ENCODE results near the gene CDK3.
"Not testable (repeated sequence)": the region's sequence is repeated elsewhere in the genome, so short reads cannot be mapped to it uniquely, and the experiment has no call there.

Gene CDK3

DNA sequence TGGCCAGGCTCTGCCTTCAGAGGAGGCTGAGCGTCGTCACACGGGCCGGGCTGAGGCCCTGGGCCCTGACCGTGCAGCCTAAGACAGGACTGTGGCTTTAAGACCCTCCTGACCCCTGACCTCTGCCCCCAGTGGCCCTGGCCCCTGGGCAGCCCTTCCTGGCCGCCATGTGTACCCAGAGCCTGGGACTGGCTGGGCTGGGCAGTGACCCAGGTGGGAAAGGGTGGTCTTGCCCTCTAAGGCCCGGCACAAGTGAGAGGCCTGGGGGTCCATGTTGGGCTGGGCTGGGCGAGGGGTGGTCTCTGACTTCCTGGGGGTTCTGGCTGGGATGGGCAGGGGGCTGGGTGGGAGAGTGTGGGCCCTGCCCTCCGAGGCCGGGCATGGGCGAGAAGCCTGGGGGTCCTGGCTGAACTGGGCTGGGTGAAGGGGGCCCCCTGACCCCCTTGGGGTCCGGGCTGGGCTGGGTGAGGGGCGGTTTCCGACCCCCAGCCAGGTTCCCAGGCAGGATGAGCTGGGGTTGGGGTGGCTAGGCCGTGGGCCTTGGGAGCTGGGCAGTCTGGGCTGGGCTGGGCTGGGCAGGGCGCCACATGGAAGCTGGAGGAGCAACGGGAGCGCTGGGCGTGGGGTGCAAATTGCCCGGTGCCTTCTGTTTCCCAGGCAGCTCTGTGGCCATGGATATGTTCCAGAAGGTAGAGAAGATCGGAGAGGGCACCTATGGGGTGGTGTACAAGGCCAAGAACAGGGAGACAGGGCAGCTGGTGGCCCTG lies at the start of gene CDK3:
TSS of gene CDK3 (plus strand) at position 101 of the 767 bp plus-strand sequence. CDS start at position 672, 571 bp downstream.
- DNase-seq: no peak

DNA sequence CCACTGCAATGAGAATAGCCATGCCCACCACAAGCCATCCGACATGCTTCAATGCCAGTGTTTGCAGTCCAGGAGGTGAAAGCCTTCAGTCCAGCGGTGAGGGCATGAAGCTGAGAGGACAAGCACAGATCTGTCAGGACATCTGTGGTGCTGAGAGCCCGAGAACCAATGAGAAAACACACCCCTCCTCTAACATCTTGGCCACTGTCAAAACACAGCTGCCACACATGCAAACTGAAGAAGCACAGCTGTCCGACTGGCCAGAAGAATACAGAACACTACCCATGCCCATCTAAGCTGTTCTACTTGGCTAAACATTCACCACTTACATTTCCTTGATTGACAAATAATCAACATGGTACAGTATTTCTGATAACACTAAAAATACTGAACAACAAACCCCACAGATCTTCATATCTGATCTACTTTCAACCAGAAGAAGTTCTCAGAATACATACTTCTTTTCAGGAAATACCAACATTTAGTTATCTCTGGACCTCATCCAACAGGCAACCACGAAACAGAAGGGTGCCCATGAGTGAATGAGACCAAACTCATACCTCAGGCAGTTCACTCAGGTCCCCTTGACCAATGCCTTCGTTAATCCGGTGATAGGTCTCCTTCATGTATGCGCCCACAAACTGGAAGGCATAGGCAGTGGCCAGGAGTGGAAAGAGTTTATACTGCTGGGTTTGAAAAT lies 49.6 kb upstream of the CDK3 start:
- no peak for DNase-seq

DNA sequence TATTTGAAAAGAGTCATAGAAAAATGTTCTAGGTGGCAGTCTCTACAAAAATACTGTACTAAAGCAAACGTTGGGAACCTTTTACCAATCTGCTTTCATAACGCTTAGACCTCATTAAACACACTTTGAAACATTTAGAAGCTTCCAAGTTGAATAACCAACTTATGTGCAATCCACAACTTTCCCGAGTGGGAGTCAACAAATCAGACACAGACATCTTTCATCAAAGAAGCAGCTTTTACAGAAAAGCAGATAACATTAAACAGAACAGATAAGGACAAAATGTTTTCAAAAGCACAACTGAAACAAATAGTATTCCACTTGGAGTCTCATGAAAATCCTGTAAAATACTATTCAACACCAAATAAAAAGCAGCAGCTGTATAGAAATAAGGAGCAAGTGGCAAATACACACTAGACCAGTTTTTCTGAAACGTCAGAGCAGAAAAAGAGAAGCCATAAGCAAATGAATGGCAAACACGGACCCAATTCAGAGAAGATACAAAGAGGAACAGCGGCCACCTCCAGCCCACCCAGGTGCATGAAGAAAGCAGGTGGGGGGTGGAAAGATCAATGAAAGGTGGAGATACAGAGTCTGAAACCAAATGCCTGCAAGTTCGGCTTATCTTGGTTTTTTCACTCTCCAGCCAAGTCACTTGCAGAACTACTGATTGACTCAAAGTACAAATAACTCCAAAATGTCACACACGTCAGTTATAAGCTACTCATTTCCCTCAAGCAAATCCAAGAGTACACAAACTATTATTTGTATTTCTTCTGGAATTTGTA lies 41.4 kb upstream of the CDK3 start:
- no peak for DNase-seq

DNA sequence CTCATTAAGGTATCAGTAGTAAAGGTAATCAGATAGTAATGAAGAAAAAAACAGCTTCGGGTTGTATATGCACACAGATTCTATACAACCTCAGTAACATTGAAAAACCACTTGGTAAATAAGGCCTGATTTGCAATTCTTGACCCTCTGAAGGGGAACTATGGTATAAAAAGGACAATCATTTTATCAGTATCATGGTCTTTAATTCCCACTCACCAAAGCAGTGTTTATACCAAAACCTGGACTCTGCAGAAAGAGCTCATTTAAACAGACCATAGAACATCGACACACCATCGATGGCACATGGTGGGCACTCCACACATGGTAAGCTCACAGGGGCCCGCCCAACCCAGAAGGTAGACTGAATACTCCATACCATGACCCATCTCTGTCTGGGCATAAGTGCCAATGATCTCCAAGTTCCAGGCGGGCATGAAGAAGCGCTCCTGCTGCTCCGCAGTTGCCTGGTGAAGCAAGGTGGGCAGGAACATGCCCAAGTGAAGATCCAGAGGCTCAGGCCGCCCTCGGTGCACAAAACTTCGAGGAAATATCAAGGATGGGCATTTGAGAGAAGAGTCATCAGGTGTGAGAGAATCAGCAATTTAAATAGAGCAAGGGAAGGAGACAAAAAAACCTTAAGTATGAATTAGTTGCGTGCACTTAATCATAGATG lies 40.7 kb upstream of the CDK3 start:
- DNase-seq: no peak

DNA sequence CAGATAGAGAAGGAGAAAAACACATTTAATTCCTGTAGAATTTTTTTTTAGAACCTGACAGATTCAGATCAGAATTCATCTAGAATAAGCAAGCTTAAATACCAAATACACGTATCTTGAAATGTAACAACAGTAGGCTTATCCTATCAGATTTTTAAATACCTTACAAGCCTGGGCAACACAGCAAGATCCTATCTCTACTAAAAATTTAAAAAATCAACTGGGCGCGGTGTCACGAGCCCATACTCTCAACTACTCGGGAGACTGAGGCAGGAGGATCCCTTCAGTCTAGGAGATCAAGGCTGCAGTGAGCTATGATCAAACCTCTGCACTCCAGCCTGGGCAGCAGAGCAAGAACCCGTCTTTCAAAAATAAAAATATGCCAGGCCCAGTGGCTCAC lies 35.2 kb upstream of the CDK3 start:
- DNase-seq: no peak

DNA sequence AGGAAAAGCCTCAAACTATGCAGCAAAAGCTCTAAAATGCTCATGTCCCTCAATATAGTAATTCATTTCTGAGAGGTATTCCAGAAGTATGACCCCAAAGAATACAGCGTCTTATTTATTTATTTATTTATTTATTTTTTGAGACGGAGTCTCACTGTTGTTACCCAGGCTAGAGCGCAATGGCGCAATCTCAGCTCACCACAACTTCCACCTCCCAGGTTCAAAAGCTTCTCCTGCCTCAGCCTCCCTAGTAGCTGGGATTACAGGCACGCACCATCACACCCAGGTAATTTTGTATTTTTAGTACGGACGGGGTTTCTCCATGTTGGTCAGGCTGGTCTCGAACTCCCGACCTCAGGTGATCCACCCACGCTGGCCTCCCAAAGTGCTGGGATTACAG lies 31.6 kb upstream of the CDK3 start:
- DNase-seq: not testable (repeated sequence)

DNA sequence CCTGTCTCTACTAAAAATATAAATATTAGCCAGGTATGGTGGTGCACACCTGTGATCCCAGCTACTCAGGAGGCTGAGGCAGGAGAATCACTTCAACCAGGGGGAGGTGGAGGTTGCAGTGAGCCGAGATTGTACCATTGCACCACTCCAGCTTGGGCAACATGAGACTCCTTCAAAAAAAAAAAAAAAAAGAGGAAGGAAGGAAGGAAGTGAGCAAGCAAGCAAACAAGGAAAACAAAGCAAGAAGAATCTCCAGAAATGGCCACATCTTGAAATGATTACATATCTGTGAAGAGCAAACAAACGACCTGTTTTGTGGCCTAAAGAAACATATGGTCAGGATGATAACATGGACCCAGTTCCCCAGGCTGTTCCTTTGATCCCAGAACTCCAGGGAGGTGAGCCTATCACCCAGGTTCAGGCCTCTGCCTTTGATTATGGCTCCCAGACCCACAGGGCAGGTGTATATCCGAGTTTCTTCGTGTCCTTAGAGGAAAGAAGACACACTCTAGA lies 30.6 kb upstream of the CDK3 start:
- no peak for DNase-seq

DNA sequence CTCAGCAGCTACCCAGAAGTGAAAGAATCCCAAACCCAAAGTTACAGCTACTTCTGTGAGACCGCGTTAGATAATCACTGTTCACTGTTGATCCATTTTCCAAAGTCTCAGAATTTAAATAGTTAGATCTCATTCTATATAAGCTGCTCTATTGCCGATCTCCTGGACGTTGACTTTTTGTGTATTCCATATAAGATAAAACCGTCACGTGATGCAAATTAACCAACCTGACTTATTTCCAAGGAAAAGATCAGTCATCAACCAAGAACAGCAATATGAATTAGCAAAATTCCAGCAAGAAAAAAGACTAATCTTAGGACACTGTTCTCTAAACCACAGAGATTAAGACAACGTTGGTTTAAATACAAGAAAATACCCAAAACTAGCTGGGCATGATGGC lies 30.0 kb upstream of the CDK3 start:
- no peak for DNase-seq

DNA sequence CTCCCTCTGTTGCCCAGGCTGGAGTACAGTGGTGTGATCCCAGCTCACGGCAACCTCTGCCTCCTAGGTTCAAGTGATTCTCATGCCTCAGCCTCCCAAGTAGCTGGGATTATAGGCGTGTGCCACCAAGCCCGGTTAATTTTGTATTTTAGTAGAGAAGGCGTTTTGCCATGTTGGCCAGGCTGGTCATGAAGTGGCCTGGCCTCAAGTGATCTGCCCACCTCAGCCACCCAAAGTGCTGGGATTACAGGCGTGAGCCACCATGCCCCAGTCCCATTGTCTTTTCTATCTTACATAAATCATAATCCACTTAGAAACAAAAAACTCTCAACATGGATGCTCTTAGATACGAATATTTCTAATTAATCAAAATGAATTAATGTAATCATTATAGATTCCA lies 25.5 kb upstream of the CDK3 start:
- DNase-seq: not testable (repeated sequence)

DNA sequence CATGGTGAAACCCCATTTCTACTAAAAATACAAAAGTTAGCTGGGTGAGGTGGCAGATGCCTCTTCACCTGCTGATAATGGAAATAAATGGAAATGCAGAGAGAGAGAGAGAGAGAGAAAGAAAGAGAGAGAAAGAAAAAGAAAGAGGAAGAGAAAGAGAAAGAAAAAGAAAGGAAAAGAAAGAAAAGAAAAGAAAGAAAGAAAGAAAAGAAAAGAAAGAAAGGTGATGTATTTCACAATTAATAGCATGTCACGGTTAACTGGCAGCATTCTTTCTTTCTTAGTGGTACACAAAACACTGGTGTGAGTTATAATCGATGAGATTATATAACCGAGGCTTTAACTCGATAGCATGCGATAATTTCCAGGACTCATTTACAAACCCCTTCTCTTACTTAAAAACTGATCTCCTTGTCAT lies 24.9 kb upstream of the CDK3 start:
- DNase-seq: no peak

DNA sequence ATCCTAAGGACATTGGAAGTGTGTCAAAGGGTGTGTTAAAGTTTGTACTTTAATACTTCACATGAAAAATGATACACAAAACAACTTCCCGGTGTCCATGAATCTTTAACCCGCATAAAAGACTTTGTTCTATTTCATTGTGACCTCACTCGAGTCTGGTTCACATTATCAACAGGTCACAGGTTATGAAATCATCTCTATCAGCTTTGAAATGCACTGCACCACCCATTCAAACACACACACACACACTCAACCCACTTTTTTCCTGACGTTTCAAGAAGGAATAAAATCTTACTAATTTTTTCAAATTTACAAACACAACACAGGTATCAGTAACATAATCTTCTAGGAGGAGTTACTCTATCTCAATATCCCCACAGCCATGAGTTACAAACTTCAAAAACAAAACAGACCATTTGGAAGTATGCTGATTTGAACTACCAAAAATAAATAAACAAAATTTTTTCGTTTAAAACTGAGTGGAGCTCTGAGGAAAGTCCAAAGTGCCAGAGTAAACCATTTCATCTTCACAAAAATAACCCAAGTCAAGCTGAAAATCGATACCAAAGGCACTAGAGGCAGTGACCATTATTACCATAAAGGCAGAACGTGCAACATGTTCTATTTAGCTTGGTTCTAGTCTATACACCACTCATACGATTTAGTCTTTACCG lies 24.3 kb upstream of the CDK3 start:
- DNase-seq: no peak

DNA sequence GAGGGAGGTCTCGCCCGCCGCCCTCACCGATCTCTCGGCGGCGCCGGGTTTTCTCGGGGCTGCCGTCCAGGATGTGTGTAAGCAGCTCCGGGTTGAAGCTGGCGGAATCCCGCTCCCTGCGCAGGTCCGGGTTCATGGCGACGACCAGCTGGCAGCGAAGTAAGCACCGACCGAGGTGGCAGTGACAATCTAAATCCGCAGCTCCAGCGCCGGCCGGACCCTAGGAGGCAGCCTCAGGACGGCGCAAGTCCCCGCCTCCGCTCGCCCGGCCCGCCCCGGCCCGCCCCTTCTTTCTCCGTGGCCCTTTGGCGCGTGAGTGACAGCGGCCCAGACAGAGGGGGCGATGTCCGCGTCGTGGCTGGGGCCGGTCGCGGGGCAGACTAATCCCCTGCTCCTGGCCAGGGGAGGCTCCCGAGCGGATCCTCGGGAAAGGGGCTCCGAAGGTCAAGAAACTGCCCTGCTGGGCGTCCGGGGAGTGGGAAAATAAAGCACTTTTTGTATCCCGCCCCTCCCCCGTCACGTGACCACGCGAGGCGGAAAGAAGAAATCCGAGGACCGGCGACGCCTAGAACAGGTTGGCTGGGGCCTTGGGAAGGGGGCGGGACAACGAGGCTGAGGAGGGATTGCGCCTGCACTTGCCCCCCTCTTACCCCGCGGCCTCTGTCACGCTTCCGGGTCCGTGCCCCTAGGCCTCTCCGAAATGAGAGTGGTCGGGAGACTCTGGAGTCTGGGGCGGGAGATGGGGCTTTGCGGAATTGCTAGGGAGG lies 21.5 kb upstream of the CDK3 start, which contains the start of the genes ACOX1 and TEN1:
TSS of gene ACOX1 (minus strand) at position 229 of the 767 bp plus-strand sequence. CDS start at position 136, 93 bp downstream.
TSS of gene TEN1 (plus strand) at position 303 of the 767 bp plus-strand sequence. CDS start 6,953 bp downstream, outside the sequence.
- DNase-seq: peak; percentile 96

DNA sequence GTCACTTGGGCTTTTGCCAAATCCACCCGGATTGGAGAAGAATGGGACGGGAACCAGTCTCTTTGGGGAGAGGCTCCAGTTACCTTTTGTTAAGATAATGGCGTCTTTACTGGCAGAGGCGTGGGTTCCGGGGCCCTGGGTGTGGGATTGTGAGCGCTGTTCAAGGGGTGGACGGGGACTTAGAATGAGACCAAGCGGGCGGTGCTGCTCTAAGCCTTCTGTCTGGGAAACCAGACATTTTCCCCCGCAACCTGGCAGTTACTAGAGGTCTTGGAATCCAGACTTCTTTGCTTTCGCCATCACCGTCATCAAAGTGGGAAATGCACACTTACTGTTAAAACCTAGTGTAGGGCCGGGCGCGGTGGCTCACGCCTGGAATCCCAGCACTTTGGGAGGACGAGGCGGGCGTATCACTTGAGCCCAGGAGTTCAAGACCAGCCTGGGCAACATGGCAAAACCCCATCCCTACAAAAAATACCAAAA lies 20.9 kb upstream of the CDK3 start:
- no peak for DNase-seq

DNA sequence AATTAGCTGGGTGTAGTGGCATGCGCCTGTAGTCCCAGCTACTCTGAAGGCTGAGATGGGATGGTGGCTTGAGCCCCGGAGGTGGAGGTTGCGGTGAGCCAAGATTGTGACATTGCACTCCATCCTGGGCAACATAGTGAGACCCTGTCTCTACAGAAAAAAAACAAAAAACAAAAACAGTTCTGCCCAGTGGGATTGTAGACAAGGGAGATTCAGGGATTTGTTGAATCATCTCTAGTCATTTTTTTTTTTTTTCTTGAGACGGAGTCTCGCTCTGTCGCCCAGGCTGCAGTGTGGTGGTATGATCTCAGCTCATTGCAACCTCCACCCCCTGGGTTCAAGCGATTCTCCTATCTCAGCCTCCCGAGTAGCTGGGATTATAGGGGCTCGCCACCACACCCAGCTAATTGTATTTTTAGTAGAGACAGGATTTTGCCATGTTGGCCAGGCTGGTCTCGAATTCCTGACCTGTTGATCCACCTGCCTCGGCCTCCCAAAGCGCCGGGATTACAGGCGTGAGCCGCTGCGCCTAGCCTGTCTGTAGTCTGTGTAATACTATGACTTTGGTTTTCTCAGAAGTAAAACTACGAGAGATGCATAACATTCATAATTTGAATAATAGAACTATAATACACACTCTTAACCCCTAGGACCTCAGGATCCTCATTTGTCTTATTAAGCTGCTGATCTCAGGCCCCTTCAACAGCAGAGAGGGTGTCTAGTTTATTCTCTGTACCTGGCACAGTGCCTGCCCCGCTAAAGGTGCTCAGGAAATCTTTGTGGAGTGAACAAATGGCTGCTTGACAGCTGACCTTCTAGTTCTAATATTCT lies 20.3 kb upstream of the CDK3 start:
- DNase-seq: peak; percentile 33

DNA sequence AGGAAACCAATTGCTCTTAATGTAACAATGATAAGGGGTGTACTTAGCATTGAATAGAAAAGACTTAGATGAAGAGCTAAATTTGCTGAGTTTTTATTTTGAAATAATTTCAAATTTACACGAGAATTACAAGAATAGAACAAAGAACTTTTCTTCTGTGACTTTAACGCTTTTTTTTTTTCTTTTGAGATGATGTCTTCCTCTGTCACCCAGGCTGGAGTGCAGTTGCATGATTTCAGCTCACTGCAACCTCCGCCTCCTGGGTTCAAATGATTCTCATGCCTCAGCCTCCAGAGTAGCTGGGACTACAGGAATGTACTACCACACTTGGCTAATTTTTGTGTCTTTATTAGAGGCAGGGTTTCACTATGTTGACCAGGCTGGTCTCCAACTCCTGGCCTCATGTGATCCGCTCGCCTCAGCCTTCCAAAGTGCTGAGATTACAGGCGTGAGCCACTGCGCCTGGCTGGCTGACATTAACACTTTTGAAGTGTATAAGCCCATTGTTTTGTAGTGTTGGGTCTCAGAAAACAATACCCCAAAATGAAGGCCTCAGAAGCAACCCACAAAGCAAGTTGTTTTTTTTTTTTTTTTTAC lies 19.5 kb upstream of the CDK3 start:
- no peak for DNase-seq

DNA sequence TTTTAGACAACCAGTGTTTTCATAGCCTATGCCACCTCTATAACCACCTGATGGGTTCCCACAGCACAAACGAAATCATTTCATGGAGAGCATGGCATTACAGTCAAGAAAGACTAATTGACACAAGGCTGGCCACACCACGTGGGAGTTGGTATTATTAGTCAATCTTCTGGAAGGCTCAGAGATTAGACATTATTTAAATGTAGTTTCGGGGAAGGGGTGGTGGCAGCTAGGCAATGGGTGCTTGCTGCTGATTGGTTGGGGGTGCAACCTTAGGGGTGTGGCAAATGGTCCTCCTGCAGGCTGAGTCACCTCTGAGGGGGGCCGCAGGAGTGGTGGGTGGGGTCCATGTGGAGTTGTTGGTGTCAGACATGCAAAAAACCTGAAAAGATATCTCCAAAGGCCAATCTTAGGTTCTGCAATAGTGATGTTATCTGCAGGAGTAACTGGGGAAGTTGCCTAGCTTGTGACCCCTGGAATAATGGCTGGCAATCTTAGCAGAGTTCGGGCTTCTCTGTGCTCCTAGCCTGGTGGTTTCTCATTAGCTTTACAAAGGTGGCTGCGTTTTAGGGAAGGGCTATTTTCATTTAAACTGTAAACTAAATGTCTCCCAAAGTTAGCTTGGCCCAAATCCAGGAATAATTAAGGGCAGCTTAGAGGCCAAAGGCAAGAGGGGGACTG lies 17.0 kb upstream of the CDK3 start:
- no peak for DNase-seq

DNA sequence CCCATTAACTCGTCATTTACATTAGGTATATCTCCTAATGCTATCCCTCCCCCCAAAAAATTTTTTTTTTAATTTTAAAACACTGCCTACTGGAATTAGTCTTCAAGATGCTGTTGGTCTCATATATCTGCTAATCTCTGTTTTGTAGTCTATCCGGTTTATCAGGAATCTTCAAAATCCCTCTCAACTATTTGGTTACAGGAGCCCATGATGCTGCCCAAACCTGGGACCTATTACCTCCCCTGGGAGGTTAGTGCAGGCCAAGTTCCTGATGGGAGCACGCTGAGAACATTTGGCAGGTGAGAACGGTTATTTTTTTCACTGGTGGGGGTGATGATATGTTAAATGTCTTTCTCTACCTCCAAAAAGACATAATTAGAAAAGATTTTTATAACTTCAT lies 14.7 kb upstream of the CDK3 start:
- no peak for DNase-seq

DNA sequence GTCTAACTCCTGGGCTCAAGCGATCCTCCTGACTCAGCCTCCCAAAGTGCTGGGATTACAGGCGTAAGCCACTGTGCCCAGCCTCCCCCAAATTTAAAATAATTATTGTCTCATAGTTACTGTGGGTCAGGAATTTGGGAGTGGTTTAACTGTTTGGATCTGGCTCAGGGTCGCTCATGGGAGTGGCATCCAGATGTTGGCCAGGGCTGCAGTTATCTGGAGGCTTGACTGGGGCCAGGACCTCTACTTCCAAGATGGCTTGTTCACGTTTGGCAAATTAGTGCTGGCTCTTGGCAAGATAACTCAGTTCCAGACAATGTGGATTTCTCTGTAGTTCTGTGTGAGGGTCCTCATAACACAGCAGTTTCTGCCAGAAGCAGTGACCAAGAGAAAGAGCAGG lies 13.6 kb upstream of the CDK3 start:
- no peak for DNase-seq

DNA sequence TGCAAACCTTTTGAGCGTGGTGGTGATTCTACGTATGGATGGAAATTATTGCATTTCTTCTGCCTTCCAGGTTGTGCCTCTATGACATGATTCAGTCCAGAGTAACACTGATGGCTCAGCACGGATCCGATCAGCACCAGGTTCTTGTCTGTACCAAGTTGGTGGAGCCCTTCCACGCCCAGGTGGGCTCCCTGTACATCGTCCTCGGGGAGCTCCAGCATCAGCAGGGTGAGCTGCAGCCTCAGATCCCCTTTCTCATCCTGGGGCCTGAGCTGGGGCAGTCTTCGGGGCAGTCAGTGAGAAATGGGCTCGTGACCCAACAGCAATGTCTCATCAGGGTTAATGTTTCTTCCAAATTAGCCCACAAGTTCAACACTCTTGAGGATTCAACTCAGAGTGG lies 9.3 kb upstream of the CDK3 start:
- DNase-seq: no peak

All from NCI-H1092 treated with DMSO at 0.1 percent for 48 hours (cell line).